Measurements from ENCODE around the gene TCF7.
A peak's percentile ranks its signal among the peaks of the same experiment; 100 is the strongest.

Gene TCF7

GRCh38 chr5:134177369-134178095 is 63.1 kb downstream of the TCF7 start:
- no peak for TF ChIP-seq CTCF (IDR thresholded peaks at IDR 0.05; ENCODE audit: insufficient read depth, low read depth, low read length, missing control alignments)
- no peak for DNase-seq (ENCODE audit: low read depth)
- peak overlapping the region; percentile 87 for H3K4me3 ChIP-seq (ENCODE audit: low read depth, low read length)

- no peak for DNase-seq (ENCODE audit: low read depth)
- no peak for TF ChIP-seq CTCF (IDR thresholded peaks at IDR 0.05; ENCODE audit: insufficient read depth, low read depth, low read length, missing control alignments)
- no peak overlapping the region for H3K4me3 ChIP-seq (ENCODE audit: low read depth, low read length)
Observed at GRCh38 chr5:134178096-134178419, 63.6 kb downstream of the TCF7 start.

GRCh38 chr5:134183481-134183880 is 69.0 kb downstream of the TCF7 start:
- DNase-seq (ENCODE audit: low read depth) = no peak
- no peak overlapping the region for H3K4me3 ChIP-seq (ENCODE audit: low read depth, low read length)
- no peak for TF ChIP-seq CTCF (IDR thresholded peaks at IDR 0.05; ENCODE audit: insufficient read depth, low read depth, low read length, missing control alignments)

- no peak overlapping the region for H3K4me3 ChIP-seq (ENCODE audit: low read depth, low read length)
- peak; percentile 84 for DNase-seq (ENCODE audit: low read depth)
Observed at GRCh38 chr5:134184155-134185135, 70.0 kb downstream of the TCF7 start.

GRCh38 chr5:134188092-134188491 is 73.6 kb downstream of the TCF7 start:
- TF ChIP-seq CTCF (IDR thresholded peaks at IDR 0.05; ENCODE audit: insufficient read depth, low read depth, low read length, missing control alignments) = no peak
- H3K4me3 ChIP-seq (ENCODE audit: low read depth, low read length) = no peak overlapping the region
- no peak for DNase-seq (ENCODE audit: low read depth)

More at GRCh38 chr5:134184155-134185135, 70.0 kb downstream of the TCF7 start:
- peak; percentile 97 for TF ChIP-seq CTCF (IDR thresholded peaks at IDR 0.05; ENCODE audit: insufficient read depth, low read depth, low read length, missing control alignments)

- no peak overlapping the region for H3K4me3 ChIP-seq (ENCODE audit: low read depth, low read length)
- no peak for DNase-seq (ENCODE audit: low read depth)
- TF ChIP-seq CTCF (IDR thresholded peaks at IDR 0.05; ENCODE audit: insufficient read depth, low read depth, low read length, missing control alignments) = no peak
Observed at GRCh38 chr5:134189031-134189430, 74.5 kb downstream of the TCF7 start.

Data from GM12865 (cell line).